ENCODE results near the gene CDCA3. TPM values are rescaled to one million over a fixed set of nuclear protein-coding genes. Genes with fewer than 3 reads are reported as not detected.
A peak's percentile ranks its signal among the peaks of the same experiment; 100 is the strongest.

Gene CDCA3
- total and polyA plus RNA-seq, 2 donors = 1.0 to 12.3 TPM

DNA sequence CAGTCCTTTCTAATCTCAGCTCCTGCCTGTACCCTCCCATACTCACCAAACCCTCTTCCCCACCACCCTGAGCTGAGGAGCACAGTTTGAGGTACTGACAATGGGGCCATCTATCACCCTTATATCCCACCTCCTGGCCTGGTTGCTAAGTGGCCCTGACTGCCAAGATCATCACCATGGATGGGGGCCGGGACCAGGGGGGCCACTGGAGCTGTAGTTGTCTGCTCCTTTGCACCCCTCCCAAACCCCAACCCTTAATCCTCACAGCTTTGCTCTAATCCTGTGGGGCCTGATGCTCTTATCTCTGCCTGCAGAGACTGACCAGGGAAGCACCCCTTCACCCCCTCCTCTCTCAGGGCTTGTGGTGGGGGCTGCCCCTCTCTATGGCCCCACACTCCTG lies 10.8 kb downstream of the CDCA3 start:
- Histone ChIP-seq H3K4me1 (ENCODE audit: insufficient read depth) (no peaks in the 10 kb centered on the region), H3K36me3 (ENCODE audit: insufficient read depth) (no peaks in the 10 kb centered on the region), H3K4me3 (ENCODE audit: low read depth, low read length) (no peak overlapping the region), H3K27ac (ENCODE audit: low read depth) (no peak overlapping the region)
- no peak for DNase-seq (ENCODE audit: extremely low spot score)
- 26% methylated on average over 1 of the region's 1 CpG for WGBS

DNA sequence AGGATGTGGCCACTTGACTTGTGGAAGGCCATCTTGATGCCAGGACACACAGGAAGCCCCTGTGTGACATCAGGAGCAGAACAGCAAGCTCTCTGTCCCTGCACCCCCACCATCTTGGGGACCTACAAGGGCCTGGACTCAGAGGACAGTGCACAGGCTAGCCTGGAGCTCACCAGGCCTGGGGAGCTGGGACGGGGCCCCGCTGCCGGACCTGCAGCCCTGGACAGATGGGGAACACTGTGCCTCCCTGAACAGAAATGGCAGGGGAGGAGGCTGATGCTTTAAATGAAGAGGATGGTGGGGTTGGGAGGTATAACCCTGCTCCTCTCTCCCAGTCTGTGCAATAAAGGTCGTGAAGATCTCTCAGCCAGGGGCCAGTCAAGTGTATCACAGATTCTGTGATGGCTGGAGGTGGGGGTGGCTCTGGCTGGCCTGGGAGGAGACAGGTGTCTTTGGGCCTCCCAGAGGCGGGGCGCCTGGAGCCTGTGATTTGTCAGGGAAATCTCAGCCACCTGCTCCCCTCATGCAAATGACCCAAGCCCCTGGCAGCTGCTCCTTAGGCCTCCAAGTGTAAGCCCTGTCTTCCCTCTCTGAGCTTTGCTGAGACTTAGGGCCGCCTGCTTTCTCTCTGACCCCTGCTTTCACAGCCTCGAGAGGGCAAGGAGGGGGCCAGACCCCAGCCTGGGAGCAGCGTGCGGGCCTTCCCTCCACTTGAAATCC lies 11.4 kb downstream of the CDCA3 start:
- no peak overlapping the region for H3K27ac ChIP-seq (ENCODE audit: low read depth)
- H3K36me3 ChIP-seq (ENCODE audit: insufficient read depth) = no peaks in the 10 kb centered on the region
- H3K4me1 ChIP-seq (ENCODE audit: insufficient read depth) = no peaks in the 10 kb centered on the region
- H3K4me3 ChIP-seq (ENCODE audit: low read depth, low read length) = no peak overlapping the region
- DNase-seq (ENCODE audit: extremely low spot score) = no peak
- 65% methylated on average over 10 of the region's 10 CpGs for WGBS

DNA sequence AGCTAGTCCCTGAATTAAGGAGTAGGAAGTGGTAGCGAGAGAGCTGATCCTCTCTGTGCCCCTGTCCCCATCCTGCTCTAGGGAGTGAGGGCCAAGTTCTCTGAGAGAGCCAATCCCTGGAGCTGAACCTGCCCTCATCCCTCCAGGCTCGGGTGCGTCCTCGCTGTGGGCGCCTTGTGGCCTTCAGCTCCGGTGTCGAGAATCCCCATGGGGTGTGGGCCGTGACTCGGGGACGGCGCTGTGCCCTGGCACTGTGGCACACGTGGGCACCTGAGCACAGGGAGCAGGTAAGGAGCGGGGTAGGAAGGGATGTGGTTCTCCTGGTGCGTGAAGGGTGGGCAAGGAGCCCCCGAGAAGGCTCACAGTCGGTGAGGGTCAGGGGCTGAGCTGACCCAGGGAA lies 12.2 kb downstream of the CDCA3 start:
- Histone ChIP-seq H3K27ac (ENCODE audit: low read depth) (no peak overlapping the region), H3K4me3 (ENCODE audit: low read depth, low read length) (no peak overlapping the region), H3K4me1 (ENCODE audit: insufficient read depth) (no peaks in the 10 kb centered on the region), H3K36me3 (ENCODE audit: insufficient read depth) (no peaks in the 10 kb centered on the region)
- DNase-seq (ENCODE audit: extremely low spot score) = no peak
- 93% methylated on average over 16 of the region's 16 CpGs for WGBS

DNA sequence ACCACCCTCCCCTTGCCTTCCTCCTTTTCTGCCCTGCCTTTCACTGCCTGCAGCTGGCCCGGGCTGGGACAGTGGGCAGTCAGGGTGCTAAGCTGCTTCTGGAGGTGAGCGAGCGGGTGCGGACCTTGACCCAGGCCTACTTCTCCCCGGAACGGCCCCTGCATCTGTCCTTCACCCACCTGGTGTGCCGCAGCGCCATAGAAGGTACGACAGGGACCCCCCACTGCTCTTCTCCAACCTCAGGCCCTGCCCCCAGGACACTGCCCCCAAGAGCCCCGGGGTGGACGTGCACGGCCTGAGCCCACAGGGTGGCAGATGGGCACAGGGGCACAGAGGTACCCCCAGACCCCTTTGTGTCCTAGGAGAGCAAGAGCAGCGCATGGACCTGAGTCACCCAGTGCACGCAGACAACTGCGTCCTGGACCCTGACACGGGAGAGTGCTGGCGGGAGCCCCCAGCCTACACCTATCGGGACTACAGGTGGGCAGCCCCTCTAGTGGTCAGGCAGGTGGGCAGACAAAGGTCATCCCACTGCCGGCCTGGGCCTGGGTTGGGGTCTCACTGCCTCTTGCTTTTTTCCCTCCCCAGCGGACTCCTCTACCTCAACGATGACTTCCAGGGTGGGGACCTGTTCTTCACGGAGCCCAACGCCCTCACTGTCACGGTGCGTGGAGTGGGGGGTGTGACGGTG lies 13.6 kb downstream of the CDCA3 start:
- WGBS = 94% methylated on average over 26 of the region's 26 CpGs
- DNase-seq (ENCODE audit: extremely low spot score) = no peak
- no peaks in the 10 kb centered on the region for H3K36me3 ChIP-seq (ENCODE audit: insufficient read depth)

DNA sequence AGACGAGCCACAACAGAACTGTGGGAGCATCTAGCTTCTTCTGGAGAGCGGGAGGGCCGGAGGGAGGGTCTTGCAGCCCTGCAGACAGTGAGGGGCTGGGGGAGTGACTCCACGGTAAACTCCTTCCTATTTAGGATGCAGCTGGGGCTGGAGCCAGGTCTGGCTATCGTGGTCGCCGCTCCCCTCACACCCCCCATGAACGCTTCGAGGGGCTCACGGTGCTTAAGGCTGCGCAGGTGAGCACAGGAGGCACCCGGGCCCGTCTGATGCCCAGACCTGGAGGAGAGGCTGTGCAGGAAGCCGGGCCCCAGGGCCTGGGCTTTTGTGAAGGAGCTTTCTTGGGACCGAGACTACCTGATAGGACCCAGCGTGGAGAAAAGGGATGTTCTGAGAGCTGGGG lies 14.2 kb downstream of the CDCA3 start:
- H3K36me3 ChIP-seq (ENCODE audit: insufficient read depth) = no peaks in the 10 kb centered on the region
- WGBS = 93% methylated on average over 16 of the region's 16 CpGs
- H3K27ac ChIP-seq (ENCODE audit: low read depth) = no peak overlapping the region
- no peak for DNase-seq (ENCODE audit: extremely low spot score)
- no peaks in the 10 kb centered on the region for H3K4me1 ChIP-seq (ENCODE audit: insufficient read depth)
- H3K4me3 ChIP-seq (ENCODE audit: low read depth, low read length) = no peak overlapping the region

More for the DNA sequence above, 13.6 kb downstream of the CDCA3 start:
- Histone ChIP-seq H3K4me3 (ENCODE audit: low read depth, low read length) (no peak overlapping the region), H3K4me1 (ENCODE audit: insufficient read depth) (no peaks in the 10 kb centered on the region), H3K27ac (ENCODE audit: low read depth) (no peak overlapping the region)

DNA sequence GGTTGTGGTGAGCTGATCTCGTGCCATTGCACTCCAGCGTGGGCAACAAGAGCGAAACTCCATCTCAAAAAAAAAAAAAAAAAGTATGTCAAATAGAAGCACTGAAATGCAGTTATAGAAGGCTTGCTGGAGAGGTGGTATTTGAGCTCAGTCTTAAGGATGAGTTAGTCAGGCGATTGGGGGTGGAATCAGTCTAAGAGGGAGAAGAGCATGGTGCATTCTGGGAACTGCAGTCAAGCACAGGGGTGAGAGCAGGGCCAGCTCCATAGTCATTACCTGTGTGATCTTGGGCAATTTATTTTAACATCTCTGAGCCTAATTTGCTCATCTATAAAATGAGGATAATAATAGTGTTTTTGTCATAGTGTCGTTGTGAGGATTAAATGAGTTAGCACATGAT lies 16.2 kb downstream of the CDCA3 start:
- Histone ChIP-seq H3K4me3 (ENCODE audit: low read depth, low read length) (no peak overlapping the region), H3K36me3 (ENCODE audit: insufficient read depth) (no peaks in the 10 kb centered on the region), H3K27ac (ENCODE audit: low read depth) (no peak overlapping the region), H3K4me1 (ENCODE audit: insufficient read depth) (no peaks in the 10 kb centered on the region)
- no peak for DNase-seq (ENCODE audit: extremely low spot score)
- WGBS = 82% methylated on average over 5 of the region's 5 CpGs

DNA sequence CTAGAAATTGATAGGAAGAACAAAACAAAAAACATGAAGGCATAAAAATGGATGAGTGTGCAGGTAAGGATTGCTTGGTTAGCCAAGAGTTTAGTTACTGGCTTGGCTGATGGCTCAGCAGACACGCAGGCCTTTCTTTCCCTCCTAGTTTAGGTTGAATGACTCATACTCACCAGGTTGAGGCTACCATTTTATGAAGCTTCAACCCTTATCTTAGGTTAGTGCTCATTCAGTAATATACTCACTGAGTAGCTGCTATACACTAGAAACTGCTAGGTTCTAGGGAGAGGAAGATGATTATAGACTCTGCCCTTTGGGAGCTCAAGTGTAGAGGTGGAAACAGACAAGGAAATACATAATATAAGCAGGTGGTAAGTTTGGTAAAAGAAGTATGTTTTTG lies 16.8 kb downstream of the CDCA3 start:
- H3K4me1 ChIP-seq (ENCODE audit: insufficient read depth) = no peaks in the 10 kb centered on the region
- no peak overlapping the region for H3K27ac ChIP-seq (ENCODE audit: low read depth)
- no peaks in the 10 kb centered on the region for H3K36me3 ChIP-seq (ENCODE audit: insufficient read depth)
- H3K4me3 ChIP-seq (ENCODE audit: low read depth, low read length) = no peak overlapping the region
- WGBS = 72% methylated on average over 1 of the region's 1 CpG
- DNase-seq (ENCODE audit: extremely low spot score) = no peak

DNA sequence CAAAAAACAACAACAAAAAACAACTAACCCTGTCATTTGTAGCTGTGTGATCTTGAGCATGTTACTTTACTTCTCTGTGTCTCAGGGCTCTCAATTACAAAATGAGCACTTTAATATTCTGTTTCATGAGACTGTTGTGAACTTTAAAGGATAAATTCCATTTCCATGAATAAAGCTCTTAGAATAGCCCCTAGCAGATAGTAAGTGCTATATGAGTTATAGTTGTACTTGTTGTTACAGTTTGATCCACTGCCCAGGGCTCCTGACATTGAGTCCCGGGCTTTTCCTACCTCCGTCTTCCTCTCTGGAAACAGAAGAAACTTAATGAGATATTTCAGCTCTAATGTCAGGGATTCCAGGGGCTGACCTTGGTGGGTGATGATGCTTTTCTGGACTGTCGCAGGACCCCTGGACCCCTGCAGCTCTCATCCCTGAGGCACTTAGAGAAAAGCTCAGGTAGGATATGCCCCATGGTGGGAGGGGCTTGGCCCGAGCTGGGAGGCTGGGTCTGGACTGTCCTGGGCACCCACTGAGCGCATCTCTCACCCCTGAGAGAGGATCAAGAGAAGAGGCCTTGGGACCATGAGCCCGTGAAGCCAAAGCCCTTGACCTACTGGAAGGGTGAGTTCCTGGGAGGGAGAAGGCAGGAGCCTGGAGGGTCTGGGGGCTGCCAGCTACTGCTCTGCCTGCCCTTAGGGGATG lies 17.7 kb downstream of the CDCA3 start:
- Histone ChIP-seq H3K36me3 (ENCODE audit: insufficient read depth) (no peaks in the 10 kb centered on the region), H3K4me3 (ENCODE audit: low read depth, low read length) (no peak overlapping the region), H3K27ac (ENCODE audit: low read depth) (no peak overlapping the region), H3K4me1 (ENCODE audit: insufficient read depth) (no peaks in the 10 kb centered on the region)
- 71% methylated on average over 6 of the region's 6 CpGs for WGBS
- DNase-seq (ENCODE audit: extremely low spot score) = no peak

DNA sequence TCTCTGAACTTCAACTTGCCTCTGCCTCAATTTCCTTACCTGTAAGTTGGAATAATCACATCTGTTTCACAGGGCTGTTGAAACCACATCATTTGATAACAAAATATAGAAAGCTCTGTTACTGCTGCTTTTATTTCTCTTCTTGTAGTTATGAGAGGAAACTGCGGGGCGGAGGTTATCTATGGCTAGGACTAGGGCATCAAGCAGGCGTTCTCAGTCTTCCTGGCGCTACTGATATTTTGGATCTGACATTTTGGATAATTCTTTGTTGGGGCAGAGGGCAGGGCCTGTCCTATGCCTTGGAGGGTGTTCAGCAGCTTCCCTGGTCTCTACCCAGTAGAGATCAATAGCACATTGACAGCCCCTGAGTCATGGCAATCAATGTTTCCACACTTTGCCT lies 19.0 kb downstream of the CDCA3 start:
- H3K27ac ChIP-seq (ENCODE audit: low read depth) = no peak overlapping the region
- DNase-seq (ENCODE audit: extremely low spot score) = no peak
- no peaks in the 10 kb centered on the region for H3K4me1 ChIP-seq (ENCODE audit: insufficient read depth)
- WGBS = 96% methylated on average over 4 of the region's 4 CpGs
- no peaks in the 10 kb centered on the region for H3K36me3 ChIP-seq (ENCODE audit: insufficient read depth)
- H3K4me3 ChIP-seq (ENCODE audit: low read depth, low read length) = no peak overlapping the region

DNA sequence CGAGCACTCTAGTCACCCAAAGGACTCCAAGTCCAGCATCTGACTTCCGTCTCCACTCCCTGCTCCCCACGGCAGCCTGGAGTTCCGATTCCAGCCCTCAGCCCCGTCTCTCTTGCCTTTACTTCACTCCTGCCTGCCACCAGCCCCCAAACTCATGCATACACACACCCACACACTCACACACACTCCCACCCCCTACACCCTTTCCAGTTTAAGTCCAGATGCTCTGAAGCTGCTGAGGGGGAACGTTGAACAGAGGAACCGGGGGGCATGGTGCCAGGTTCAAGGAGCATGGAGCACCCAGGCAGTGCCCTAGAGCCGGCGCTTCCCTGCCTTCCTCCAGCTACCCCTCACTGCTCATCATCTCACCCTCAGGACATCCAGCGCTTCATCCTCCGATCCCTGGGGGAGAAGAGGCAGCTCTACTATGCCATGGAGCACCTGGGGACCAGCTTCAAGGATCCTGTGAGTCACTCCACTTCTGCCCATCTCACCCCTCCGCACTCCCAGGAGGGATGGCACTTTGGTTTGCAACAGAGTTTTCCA lies 19.6 kb downstream of the CDCA3 start:
- no peak for DNase-seq (ENCODE audit: extremely low spot score)
- WGBS = 88% methylated on average over 12 of the region's 12 CpGs
- H3K36me3 ChIP-seq (ENCODE audit: insufficient read depth) = no peaks in the 10 kb centered on the region
- no peak overlapping the region for H3K27ac ChIP-seq (ENCODE audit: low read depth)
- no peaks in the 10 kb centered on the region for H3K4me1 ChIP-seq (ENCODE audit: insufficient read depth)
- no peak overlapping the region for H3K4me3 ChIP-seq (ENCODE audit: low read depth, low read length)

DNA sequence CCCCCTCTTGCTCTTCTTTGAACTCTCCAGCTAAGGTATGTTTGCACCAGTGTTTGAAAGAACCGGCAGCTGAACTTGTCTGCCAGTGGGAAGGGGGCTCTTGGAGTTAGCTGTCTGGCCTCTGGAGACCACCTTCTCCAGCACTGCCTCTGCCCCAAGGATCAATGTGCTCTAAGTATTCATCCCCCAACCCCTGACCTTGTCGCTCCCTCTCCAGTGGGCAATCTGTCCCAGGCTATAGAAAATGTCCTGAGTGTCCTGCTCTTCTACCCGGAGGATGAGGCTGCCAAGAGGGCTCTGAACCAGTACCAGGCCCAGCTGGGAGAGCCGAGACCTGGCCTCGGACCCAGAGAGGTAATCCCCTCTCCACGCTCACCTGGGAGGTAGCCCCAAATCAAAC lies 20.1 kb downstream of the CDCA3 start:
- Histone ChIP-seq H3K4me1 (ENCODE audit: insufficient read depth) (no peaks in the 10 kb centered on the region), H3K36me3 (ENCODE audit: insufficient read depth) (no peaks in the 10 kb centered on the region), H3K27ac (ENCODE audit: low read depth) (no peak overlapping the region), H3K4me3 (ENCODE audit: low read depth, low read length) (no peak overlapping the region)
- WGBS = 88% methylated on average over 6 of the region's 6 CpGs
- DNase-seq (ENCODE audit: extremely low spot score) = no peak

DNA sequence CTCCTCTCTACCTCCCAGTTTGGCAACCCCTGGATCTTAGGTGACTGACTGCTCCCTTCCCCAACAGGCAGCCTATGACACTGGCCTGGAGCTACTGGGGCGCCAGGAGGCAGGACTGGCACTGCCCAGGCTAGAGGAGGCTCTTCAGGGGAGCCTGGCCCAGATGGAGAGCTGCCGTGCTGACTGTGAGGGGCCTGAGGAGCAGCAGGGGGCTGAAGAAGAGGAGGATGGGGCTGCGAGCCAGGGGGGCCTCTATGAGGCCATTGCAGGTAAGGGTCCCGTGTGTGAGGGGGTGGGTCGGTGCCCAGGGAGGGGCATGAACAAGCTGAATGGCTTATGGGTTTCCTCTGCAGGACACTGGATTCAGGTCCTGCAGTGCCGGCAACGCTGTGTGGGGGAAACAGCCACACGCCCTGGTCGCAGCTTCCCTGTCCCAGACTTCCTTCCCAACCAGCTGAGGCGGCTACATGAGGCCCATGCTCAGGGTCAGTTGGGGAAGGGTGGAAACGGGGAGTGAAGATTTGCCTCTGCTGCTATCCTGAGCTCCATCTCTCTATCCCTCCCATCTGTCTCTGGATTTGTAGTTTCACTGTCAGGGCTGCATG lies 20.7 kb downstream of the CDCA3 start:
- Histone ChIP-seq H3K4me1 (ENCODE audit: insufficient read depth) (no peaks in the 10 kb centered on the region), H3K4me3 (ENCODE audit: low read depth, low read length) (no peak overlapping the region), H3K36me3 (ENCODE audit: insufficient read depth) (no peaks in the 10 kb centered on the region), H3K27ac (ENCODE audit: low read depth) (no peak overlapping the region)
- WGBS = 81% methylated on average over 11 of the region's 11 CpGs
- no peak for DNase-seq (ENCODE audit: extremely low spot score)

DNA sequence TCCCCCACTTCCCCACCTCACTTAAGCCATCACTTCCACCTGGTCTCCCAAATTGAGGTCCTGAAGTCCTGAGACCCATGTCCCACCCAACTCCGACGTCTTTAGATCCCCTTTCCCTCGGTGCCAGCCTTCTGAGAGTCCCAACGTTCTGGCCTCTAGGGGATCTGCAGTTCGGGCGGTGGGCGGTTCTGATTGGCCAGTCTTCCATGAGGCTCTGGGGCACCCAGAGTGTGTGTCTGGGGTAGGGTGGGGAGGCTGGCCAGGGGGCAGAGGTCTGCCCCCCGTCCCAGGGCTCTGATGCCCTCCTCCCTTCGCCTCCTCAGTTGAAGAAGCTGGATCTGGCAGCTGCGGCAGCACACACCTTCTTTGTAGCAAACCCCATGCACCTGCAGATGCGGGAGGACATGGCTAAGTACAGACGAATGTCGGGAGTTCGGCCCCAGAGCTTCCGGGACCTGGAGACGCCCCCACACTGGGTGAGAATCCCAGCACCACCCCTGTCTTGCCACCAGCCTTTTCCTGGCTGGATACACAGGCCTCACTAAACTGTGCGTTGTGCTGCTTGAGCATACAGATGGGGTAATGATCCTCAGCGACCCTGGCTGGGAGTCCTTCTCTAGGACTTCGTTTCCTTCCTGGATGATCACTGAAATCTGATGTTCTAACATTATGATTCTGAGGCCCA lies 21.4 kb downstream of the CDCA3 start:
- DNase-seq (ENCODE audit: extremely low spot score) = no peak
- WGBS = 36% methylated on average over 19 of the region's 19 CpGs
- H3K4me1 ChIP-seq (ENCODE audit: insufficient read depth) = no peaks in the 10 kb centered on the region

More for the DNA sequence above, 21.4 kb downstream of the CDCA3 start:
- peak overlapping the region; percentile 81 for H3K4me3 ChIP-seq (ENCODE audit: low read depth, low read length)
- no peaks in the 10 kb centered on the region for H3K36me3 ChIP-seq (ENCODE audit: insufficient read depth)
- no peak overlapping the region for H3K27ac ChIP-seq (ENCODE audit: low read depth)

All from urinary bladder (tissue), 4 donors.